Type B pancreatic cell (in vitro differentiated cells): ENCODE data around the gene REEP6. TPM values are rescaled to one million over a fixed set of nuclear protein-coding genes. Genes with fewer than 3 reads are reported as not detected.
A peak's percentile ranks its signal among the peaks of the same experiment; 100 is the strongest.

Source experiments
- DNase-seq: peaks from one replicate; pipeline ENCODE4 v3.0.0; 2021; ENCODE audit warnings: mixed read lengths; ENCODE audit not compliant: unreplicated experiment; ENCODE audit errors: extremely low spot score
- H3K27ac Mint-ChIP-seq: 2 replicates; pipeline ENCODE4 v1.8.0; 2021; ENCODE audit warnings: mild to moderate bottlenecking, mixed read lengths
- H3K27me3 Mint-ChIP-seq: 2 replicates; pipeline ENCODE4 v1.8.0; 2021; ENCODE audit warnings: mixed read lengths
- H3K36me3 Mint-ChIP-seq: 2 replicates; pipeline ENCODE4 v1.8.0; 2021; ENCODE audit warnings: mixed read lengths
- H3K4me1 Mint-ChIP-seq: one replicate; pipeline ENCODE4 v1.8.0; 2021; ENCODE audit warnings: mixed read lengths; ENCODE audit not compliant: unreplicated experiment
- H3K4me3 Mint-ChIP-seq: 2 replicates; pipeline ENCODE4 v1.8.0; 2021; ENCODE audit warnings: mild to moderate bottlenecking, mixed read lengths
- H3K9me3 Mint-ChIP-seq: 2 replicates; pipeline ENCODE4 v1.8.0; 2021; ENCODE audit warnings: mixed read lengths
- total RNA-seq: library from RNA; stranded (reverse); gene quantifications from 2 replicates; pipeline ENCODE4 v1.2.1, GENCODE V29; 2021; ENCODE audit warnings: low replicate concordance
- TF ChIP-seq, protein P1 (sequence below): fragments of 200-600 bp; sonication (generic); conservative IDR thresholded peaks from 2 replicates; pipeline ENCODE4 v1.5.0; 2021; ENCODE audit warnings: antibody characterized with exemption, mild to moderate bottlenecking

The REEP6 gene
- total RNA-seq, 1 donor from 2014 or later = 17.3 TPM

DNA sequence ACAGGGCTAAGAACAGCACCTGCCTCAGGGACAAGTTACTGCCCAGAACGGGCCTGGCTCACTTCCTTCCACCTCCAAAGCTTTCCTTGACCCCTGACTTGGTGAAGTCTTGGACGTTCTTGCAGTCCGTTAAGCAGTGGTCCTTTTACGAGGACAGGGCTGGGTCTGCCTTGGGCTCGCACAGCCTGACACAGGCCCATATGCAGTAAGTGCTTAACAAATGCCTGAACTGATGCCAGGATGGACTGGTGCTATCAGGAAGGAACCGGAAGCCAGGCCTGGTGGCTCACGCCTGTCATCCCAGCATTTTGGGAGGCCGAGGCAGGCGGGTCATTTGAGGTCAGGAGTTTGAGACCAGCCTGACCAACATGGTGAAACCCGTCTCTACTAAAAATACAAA, 31.1 kb downstream of the REEP6 start:
- DNase-seq = no peak
- Mint-ChIP-seq H3K27me3 (peaks cover 65% of the 10 kb centered on the region), H3K36me3 (no peaks in the 10 kb centered on the region), H3K4me3 (no peak overlapping the region), H3K27ac (no peak overlapping the region), H3K4me1 (no peaks in the 10 kb centered on the region), H3K9me3 (no peaks in the 10 kb centered on the region)
- TF ChIP-seq, protein P1, sequence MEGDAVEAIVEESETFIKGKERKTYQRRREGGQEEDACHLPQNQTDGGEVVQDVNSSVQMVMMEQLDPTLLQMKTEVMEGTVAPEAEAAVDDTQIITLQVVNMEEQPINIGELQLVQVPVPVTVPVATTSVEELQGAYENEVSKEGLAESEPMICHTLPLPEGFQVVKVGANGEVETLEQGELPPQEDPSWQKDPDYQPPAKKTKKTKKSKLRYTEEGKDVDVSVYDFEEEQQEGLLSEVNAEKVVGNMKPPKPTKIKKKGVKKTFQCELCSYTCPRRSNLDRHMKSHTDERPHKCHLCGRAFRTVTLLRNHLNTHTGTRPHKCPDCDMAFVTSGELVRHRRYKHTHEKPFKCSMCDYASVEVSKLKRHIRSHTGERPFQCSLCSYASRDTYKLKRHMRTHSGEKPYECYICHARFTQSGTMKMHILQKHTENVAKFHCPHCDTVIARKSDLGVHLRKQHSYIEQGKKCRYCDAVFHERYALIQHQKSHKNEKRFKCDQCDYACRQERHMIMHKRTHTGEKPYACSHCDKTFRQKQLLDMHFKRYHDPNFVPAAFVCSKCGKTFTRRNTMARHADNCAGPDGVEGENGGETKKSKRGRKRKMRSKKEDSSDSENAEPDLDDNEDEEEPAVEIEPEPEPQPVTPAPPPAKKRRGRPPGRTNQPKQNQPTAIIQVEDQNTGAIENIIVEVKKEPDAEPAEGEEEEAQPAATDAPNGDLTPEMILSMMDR = no peak

DNA sequence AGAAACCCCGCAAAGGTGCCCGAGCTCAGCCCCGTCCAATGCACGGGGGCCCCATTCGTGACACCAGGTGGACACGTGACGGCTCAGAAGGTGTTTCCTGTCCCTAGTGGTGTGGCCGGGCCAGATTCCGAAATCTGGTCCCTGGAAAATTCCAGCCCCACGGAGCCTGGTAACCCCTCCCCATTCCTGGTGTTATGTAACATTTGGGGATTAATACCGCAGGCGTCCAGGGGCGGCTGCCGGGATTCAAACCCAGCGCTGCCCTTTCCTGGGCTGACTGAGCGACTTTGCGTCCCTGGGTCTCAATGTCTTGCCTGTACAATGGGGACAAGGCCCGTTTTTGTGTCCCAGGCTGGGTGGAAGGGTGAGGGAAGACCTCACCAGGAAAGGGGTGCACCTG, 31.9 kb downstream of the REEP6 start:
- H3K9me3 Mint-ChIP-seq = no peaks in the 10 kb centered on the region
- no peak overlapping the region for H3K27ac Mint-ChIP-seq
- no peaks in the 10 kb centered on the region for H3K36me3 Mint-ChIP-seq
- no peak overlapping the region for H3K4me3 Mint-ChIP-seq
- H3K4me1 Mint-ChIP-seq = no peaks in the 10 kb centered on the region
- TF ChIP-seq, protein P1 = no peak
- H3K27me3 Mint-ChIP-seq = peaks cover 69% of the 10 kb centered on the region
- no peak for DNase-seq

DNA sequence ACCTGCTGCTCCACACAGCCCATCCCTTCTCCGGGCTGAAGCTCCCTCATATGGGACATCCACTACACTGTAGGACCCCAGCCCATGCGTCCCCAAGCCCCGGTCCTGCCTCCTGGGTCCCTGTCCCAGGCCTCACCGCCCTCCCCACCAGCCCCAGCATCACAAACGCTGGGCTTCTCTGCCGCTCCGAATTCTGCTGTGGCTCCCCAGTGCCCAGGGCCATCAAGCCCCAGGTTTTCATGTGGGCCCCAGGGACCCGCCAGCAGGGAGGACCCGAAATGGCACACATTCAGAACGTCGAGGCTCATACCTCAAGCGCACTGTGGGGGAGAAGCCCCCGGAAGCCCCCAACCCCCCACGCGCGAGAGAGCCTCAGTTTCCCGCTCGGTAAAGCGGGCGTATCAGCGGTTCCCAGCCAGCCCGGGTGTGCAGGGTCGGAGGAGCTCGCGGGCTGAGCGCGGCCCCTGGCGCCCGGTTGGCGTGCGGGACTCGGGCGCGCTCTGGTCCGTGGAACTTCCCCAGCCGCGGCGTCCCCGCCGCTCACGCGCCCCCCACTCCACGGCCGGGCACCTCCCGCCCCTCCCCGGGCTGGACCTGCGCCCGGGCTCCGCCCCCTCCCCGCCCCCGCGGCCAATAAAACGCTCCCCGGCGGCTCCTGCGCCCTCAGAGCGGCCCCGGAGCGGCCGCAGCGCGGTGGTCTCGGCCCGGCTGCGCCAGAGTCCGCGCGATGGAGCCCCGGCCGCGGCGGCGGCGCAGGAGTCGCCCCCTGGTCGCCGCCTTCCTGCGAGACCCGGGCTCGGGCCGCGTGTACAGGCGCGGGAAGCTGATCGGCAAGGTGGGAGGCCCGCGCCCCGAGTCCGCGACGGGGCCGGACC, 32.7 kb downstream of the REEP6 start, which contains the start of gene PLK5:
Gene PLK5, plus strand, starts transcription at position 666 of the 875 bp plus-strand sequence. CDS start 2,920 bp downstream, outside the sequence.
- no peak for DNase-seq
- no peaks in the 10 kb centered on the region for H3K9me3 Mint-ChIP-seq
- peaks cover 61% of the 10 kb centered on the region for H3K27me3 Mint-ChIP-seq
- no peak within 1 kb of the TSS for H3K27ac Mint-ChIP-seq
- H3K4me1 Mint-ChIP-seq = no peaks in the 10 kb centered on the region
- TF ChIP-seq, protein P1 = no peak
- peak within 1 kb of the TSS; percentile 77 for H3K4me3 Mint-ChIP-seq
- H3K36me3 Mint-ChIP-seq = no peaks in the 10 kb centered on the region

DNA sequence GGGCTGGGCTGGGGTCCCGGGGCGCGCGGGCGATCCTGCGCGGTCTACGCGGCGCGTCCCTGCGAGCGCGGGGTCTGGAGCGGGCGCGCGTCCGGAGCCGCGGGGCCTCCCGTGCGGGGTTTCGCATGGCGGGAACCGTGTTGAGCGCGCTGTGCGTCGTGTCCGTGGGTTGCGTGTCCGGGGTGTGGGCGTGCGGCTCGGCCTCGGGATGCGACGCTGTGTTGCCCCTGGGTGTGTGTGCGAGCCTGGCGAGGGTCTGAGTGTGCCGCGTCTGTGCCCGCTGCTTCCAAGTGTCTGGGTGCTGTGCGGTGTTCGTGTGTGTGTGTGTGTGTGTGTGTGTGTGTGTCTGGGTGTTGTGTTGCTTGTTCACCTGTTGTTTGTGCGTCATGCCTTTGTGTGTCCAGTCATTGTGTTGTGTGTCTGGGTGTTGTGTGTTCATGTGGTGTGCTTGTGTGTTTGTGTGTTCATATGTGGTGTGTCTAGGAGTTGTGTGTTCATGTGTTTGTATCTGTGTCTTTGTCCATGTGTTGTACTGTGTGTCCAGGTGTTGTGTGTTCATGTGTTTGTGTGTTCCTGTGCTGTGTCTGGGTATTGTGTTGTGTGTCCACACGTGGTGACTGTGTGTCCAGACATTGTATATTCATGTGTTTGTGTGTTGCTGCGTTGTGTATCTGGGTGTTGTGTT, 33.4 kb downstream of the REEP6 start:
- no peaks in the 10 kb centered on the region for H3K9me3 Mint-ChIP-seq
- TF ChIP-seq, protein P1 = no peak
- DNase-seq = no peak
- no peak overlapping the region for H3K27ac Mint-ChIP-seq
- no peaks in the 10 kb centered on the region for H3K36me3 Mint-ChIP-seq
- H3K27me3 Mint-ChIP-seq = peaks cover 59% of the 10 kb centered on the region
- H3K4me3 Mint-ChIP-seq = peak overlapping the region; percentile 77
- no peaks in the 10 kb centered on the region for H3K4me1 Mint-ChIP-seq

DNA sequence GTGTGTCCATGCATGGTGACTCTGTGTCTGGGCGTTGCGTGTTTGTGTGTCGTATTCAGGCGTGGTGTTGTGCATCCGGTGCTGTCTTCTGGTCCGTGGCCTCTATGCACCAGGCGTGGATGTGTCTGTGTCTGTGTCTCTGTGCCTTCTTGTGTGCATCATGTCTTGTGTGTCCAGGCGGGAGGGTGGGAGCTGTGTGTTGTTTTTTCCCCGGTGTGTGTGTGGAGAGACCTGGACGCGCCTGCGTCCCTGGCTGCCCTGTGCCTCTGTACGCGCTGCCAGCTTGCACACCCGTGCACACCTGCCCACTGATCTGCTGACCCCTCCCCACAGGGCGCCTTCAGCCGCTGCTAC, 34.0 kb downstream of the REEP6 start:
- Mint-ChIP-seq H3K4me1 (no peaks in the 10 kb centered on the region), H3K36me3 (no peaks in the 10 kb centered on the region), H3K27me3 (peaks cover 57% of the 10 kb centered on the region), H3K4me3 (peak overlapping the region; percentile 77), H3K27ac (no peak overlapping the region), H3K9me3 (no peaks in the 10 kb centered on the region)
- TF ChIP-seq, protein P1 = no peak
- DNase-seq = no peak
